Fibroblast of skin of back (primary cell): ENCODE measurements around the gene ANK2.

Experiments used
- DNase-seq: peaks from one replicate; pipeline ENCODE4 v3.0.0-alpha.2; 2013

Gene ANK2

DNA sequence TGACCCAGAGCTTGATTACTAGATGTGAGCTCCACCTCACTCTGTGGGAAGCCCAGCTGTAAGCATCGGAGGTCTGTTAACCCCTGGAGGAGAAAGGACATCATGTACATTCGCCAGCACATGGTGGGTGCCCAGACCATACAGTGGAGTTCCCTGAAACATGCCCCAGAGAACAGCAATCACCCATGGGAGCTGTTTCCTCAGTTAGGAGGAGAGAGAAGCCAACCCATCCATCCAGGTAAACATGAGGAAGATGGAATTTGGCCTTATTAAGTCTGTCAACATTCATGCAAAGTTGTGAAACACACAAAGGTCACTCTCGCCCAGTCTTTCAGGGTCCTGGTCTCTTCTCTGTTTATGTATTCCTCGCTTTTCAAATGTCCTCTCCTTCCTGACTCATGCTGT is 354.7 kb downstream of the ANK2 start:
- DNase-seq = no peak

DNA sequence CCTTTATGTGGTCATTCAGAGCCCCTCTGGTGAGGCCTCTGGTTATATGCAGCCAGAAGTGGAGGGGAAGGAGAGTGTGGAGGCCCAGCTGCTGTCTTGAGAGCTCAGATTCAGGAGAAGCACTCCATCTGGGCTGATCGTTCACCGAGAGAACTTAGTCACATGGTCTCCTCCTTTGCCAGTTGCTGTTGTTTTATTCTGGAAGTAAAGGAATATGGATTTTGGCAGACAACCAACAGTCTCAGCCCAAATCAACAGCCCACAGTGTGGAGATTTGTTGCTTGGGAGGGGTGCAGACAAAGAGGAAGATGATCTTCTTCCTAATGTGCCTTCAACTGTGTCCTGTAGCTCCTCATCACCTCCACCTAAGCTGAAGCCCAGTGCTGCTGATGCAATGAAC is 355.4 kb downstream of the ANK2 start:
- no peak for DNase-seq

DNA sequence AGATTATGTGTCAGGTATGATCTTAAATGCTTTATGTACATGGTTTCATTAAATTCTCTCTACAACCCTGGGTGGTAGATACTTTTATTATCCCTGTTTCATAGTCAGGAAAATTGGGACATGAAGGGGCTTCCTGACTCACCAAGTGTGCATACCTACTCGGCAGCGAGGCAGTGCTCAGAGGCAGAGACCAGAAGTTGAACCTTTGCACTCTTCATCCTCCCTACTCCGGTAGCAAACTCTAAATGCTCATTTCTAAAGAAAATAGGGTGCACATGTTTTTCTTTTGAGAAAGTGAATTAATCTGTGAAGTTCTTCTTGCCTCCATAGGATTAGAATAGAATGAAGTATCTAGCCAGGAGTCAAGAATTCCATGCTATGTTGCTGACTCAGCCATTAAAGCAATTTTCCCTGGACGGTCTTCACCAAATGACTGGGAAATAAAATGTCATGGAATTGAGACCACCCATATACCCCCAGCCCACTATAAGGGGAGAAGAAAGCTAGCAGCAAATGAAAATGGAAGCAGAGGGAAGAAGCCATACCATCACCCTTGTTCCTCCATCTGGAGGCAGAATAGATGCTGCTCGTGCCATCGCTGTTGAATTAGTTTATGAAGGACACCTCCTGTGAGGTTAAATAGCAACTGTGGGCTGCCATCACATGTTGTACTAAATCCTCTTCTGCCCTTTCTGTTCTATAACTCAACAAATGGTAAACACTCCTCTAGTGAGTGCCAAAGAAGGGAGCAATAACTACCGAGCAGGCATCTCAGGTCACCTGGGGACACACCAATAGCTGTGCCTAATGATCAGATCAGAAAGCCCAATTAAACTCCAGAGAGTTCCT is 356.6 kb downstream of the ANK2 start:
- DNase-seq = no peak

DNA sequence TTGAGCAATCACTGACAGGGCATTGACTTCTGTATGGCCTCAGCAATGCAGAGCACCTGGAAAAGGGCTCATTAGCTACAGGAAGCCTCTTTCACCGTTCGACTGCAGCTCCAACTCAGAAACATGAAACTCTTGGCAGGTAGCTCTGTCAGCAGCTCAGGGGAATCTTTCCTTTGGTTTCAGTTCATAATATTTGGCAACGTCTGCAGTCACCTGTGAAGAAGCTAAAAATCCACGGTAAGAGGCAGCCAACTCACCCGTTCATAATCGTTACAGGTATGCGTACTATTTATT is 357.2 kb downstream of the ANK2 start:
- no peak for DNase-seq

DNA sequence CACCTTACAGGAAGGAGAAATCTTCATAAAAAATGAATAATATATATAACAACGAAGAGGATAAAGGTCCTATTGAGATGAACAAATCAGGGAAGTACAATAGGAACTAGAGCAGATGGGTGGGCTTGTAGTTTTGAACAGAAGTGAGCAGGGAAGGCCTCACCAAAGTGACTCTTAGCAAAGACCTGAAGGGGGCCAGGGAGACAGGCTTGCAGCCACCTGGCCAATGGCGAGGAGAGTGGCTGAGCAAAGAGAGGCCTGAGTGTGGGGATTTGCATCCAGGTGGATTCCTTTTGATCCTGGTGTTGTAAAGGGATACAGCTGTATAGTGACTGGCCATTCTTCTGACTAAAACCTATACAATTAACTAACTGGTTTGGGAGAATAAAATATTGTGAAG is 358.0 kb downstream of the ANK2 start:
- DNase-seq = no peak

DNA sequence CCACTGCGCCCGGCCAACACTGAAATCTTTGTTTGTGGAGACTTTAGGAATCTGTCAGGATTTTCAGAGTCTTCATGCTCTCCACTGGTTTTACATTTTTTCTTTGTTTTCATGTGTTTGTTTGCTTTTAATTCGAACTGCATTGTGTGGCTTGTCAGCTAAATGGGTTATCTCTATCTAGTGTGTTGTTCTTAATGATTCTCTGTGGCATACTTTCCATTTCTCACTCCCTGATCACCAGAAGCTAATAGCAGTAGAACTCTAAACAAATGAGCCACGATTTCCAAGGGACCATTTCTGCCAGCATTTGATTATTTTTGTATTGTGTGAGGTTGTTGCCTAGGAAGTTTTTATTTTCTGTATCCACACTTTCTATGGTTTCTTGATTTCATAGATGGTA is 359.7 kb downstream of the ANK2 start:
- no peak for DNase-seq

DNA sequence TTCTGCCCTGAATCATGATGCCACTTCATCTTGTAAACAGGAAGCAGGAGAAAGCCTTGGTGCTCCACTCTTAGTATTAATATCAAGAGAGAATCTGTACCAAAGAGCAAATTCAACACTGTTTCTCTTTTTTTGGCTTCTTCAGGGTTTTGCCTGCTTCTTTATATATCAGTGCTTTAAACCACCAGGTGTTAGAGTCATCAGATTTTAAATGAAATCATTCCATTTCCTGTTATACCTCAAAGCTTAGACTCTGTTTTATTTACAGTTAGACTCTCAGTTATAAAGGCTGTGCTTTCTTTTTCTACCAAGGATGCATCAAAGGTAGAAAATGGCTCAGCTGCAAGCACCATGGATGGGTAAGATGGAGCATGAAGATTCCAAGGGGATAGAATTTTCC is 361.2 kb downstream of the ANK2 start:
- DNase-seq = no peak

DNA sequence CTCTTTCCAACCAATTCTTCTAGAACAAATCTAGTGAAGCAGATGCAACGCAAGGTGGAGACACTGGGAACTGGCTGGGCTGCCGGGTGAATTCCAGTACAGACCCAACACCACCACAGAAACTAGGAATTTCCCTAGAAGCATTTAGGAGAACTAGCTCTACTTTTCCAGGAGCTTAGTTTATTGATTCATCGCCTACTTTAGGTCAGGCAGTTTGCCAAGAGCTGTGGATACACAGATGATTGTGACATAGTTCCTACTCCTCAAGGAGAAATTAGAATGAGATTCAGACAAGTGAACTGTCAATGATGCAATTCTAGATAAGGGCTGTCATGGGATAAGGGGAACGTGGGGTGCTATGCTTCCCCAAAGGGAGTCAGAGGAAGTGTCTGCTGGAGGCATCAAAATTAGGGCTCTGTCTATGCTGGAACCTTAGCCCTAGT is 362.1 kb downstream of the ANK2 start:
- DNase-seq = peak; percentile 81

DNA sequence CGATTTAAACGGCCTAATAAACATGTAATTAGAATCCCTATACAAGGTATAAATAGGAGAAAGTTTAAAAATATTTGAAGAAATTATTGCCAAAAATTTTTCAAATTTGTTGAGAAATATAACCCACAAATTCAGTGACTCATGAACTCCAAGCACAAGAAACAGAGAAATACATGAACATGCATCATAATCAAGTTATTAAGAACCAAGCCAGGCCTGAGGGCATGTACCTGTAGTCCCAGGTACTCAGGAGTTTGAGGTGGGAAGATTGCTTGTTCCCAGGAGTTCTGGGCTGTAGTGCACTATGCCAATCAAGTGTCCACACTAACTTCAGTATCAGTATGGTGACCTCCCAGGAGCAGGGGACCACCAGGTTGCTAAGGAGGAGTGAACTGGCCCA is 370.2 kb downstream of the ANK2 start:
- no peak for DNase-seq

DNA sequence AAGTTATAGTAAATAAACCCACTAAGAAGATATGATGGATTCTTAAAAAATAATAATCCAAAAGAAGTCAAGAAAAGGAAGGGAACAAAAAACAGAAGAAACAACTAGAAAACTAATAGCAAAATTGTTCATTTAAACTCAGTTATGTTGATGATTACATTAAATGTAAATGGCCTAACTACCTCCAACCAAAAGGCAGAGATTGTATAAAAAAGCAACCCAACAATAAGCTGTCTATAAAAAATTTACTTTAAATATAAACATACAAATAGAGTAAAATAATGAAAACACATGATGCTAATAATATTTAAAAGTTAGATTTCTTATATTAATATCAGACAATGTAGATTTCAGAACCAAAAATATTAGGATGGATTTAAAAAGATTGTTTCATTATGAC is 371.5 kb downstream of the ANK2 start:
- DNase-seq = no peak

DNA sequence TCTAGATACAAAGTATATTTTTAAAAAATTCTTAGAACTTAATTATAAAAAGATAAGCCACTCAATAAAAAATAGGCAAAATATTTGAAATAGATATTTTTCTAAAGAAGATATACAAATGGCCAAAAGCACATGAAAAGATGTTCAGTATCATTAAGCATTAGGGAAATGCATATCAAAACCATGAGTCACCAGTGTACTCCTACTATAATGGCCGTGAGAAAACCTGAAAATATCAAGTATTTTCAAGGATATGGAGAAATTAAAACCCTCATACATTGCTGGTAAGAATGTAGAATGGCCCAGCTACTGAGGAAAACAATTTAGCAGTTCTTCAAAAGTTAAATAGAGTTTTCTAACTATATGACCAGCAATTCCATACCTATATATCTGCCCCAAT is 374.2 kb downstream of the ANK2 start:
- peak; percentile 62 for DNase-seq

DNA sequence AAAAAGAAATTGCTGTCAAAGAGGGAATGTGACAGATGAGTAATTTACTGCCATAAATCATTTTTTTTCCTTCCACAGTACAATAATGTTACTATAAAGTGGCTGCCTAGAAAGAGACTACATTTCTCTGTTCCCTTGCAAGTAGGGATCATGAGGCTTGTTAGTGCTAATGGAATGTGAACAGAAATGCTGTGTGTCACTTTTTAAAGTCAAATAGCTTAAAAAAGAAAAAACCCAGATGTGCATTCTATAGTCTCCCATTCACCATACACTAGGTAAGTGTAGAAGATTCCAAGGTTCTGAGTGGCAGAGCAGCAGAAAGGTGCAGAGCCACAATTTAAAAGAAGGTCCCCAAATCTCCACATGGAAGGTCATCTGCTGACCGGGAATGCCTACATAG is 383.7 kb downstream of the ANK2 start:
- DNase-seq = peak; percentile 64
